ENCODE results near the gene WASF2. TPM values are rescaled to one million over a fixed set of nuclear protein-coding genes. Genes with fewer than 3 reads are reported as not detected.

WASF2 gene
- total RNA-seq, 2 experiments from 2014 or later: 108 to 111 TPM

DNA sequence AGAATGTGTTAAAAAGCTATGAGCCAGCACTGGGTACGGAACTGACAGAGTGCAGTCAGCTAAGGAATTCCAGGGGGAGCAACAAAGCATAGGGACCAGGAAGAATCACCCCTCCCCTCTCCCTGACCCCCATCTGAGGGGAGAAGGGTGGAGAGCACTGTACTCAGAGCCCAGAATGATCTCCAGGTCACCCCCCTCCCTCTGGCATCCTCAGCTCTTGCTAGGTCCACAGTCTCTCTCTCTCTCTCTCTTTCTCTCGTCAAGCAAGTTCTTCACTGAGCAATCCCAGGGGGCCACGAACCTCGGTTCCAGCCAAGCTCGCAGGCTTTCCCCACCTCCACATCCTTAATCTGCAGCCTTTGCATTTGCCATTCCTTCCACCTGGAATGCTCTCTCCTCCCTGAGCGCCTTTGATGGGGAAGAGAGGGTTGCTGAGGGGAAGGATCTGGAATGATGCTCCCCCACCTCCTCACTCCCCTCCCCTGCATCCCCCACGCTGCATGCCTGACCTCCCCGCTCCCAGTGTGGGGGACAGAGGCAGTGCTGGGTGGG is 6.7 kb upstream of the WASF2 start:
- no peak overlapping the region for H3K4me3 Mint-ChIP-seq
- no peak overlapping the region for H3K27ac Mint-ChIP-seq
- DNase-seq: no peak
- H3K9me3 Mint-ChIP-seq: no peaks in the 10 kb centered on the region
- POLR2A ChIA-PET: interaction anchor here (0.9 kb wide), 1 partner anchor 25 kb away, joined by 4 read pairs; no protein-coding TSS in a partner anchor
- intact Hi-C loops (cut with micrococcal nuclease): no loop called here
- no peaks in the 10 kb centered on the region for H3K36me3 Mint-ChIP-seq (ENCODE audit: low read depth)
- CTCF ChIA-PET: interaction anchor here (0.8 to 1.1 kb wide), 3 partner anchors 9 to 81 kb away, joined by 3 to 5 read pairs (median 3); no protein-coding TSS in a partner anchor
- TF ChIP-seq, protein P1, sequence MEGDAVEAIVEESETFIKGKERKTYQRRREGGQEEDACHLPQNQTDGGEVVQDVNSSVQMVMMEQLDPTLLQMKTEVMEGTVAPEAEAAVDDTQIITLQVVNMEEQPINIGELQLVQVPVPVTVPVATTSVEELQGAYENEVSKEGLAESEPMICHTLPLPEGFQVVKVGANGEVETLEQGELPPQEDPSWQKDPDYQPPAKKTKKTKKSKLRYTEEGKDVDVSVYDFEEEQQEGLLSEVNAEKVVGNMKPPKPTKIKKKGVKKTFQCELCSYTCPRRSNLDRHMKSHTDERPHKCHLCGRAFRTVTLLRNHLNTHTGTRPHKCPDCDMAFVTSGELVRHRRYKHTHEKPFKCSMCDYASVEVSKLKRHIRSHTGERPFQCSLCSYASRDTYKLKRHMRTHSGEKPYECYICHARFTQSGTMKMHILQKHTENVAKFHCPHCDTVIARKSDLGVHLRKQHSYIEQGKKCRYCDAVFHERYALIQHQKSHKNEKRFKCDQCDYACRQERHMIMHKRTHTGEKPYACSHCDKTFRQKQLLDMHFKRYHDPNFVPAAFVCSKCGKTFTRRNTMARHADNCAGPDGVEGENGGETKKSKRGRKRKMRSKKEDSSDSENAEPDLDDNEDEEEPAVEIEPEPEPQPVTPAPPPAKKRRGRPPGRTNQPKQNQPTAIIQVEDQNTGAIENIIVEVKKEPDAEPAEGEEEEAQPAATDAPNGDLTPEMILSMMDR (IDR thresholded peaks at IDR 0.05): no peak
- ATAC-seq: no peak
- H3K27me3 Mint-ChIP-seq: no peaks in the 10 kb centered on the region
- H3K4me1 Mint-ChIP-seq (ENCODE audit: low read depth): peaks cover 12% of the 10 kb centered on the region

DNA sequence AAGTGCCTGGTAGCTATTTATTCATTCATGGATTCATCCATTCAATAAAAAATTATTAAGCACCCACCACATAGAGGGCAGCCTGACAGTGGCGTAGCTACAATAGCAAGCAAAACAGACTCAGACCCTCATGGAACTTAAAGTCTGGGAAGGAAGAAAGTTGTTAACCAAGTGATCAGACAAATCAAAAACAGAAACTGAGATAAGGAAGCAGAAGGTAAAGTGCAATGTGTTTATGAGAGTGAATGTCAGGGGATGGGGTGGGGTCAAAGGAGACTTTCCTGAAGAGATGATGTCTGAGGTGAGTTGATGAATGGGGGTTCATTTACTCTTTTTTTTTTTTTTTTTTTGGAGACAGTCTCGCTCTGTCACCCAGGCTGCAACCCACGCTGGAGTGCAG is 2.8 kb upstream of the WASF2 start:
- TF ChIP-seq, protein P1 (IDR thresholded peaks at IDR 0.05): no peak
- Mint-ChIP-seq H3K27ac (peak overlapping the region; percentile 27), H3K27me3 (no peaks in the 10 kb centered on the region), H3K9me3 (no peaks in the 10 kb centered on the region), H3K4me3 (no peak overlapping the region), H3K4me1 (ENCODE audit: low read depth) (peaks cover 28% of the 10 kb centered on the region), H3K36me3 (ENCODE audit: low read depth) (peaks cover 3% of the 10 kb centered on the region)
- DNase-seq (no peak), ATAC-seq (no peak)
- intact Hi-C loops (cut with micrococcal nuclease): loop anchor here (5.0 kb wide), 1 partner anchor 55 kb away; no protein-coding TSS in a partner anchor
- POLR2A ChIA-PET: interaction anchor here (0.6 kb wide), 1 partner anchor 364 kb away, joined by 3 read pairs; no protein-coding TSS in a partner anchor
- CTCF ChIA-PET: interaction anchor here (0.7 to 1.5 kb wide), 3 partner anchors 76 to 394 kb away, joined by 3 to 5 read pairs (median 4); no protein-coding TSS in a partner anchor

DNA sequence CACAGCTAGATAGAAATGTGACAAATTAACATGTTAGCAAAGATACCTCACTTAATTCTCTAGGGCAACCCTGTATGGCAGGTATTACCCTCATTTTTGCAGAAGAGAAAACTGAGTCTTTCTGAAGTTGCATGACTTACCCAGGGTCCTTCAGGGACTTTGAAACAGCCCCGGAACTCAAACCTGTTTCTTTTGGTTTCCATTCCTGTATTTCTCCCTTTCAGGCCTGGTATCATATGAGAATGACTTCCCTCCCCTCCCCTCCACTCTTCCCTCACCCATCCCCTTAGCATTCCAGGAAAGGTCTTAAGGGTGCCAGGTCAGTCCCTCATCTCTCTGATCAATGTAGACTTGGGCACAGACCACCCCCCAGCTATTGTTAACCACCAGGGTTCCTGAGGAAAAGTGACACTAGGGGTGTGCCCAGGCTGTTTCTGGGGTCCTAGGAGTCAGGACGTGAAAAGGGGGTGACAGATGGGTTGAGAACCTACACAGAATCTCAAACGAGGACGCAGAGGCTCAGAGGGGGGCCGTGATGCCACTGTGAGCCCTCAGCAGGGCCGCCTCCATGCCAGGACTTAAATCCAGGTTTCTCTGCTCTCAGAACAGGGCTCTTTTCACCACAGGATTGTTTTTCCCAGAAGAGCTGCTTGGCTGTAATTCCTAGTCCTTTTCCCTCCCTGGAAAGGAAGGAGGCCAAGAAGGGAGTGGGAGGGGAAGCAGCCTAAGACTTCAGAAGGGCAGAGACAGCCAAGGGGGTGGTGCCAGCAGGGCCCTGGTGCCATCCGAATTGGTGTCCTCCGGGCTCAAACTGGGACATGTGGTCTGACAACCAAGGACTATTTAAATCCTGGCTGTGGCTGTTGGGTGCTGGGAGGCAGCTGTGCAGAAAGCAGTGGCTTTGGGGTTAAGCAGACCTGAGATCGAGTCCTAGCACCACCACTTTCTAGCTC is 2.1 kb upstream of the WASF2 start:
- ATAC-seq: no peak
- TF ChIP-seq, protein P1 (IDR thresholded peaks at IDR 0.05): no peak
- H3K9me3 Mint-ChIP-seq: no peaks in the 10 kb centered on the region
- H3K4me3 Mint-ChIP-seq: no peak overlapping the region
- DNase-seq: no peak
- H3K27ac Mint-ChIP-seq: peak overlapping the region; percentile 27
- ChIA-PET CTCF (interaction anchor here (0.6 to 1.5 kb wide), 6 partner anchors 8 to 395 kb away, joined by 3 to 5 read pairs (median 4); no protein-coding TSS in a partner anchor), POLR2A (interaction anchor here (2.6 kb wide), 1 partner anchor 11 kb away, joined by 12 read pairs; no protein-coding TSS in a partner anchor)
- peaks cover 3% of the 10 kb centered on the region for H3K36me3 Mint-ChIP-seq (ENCODE audit: low read depth)
- peaks cover 28% of the 10 kb centered on the region for H3K4me1 Mint-ChIP-seq (ENCODE audit: low read depth)
- intact Hi-C loops (cut with micrococcal nuclease): loop anchor here (5.0 kb wide), 1 partner anchor 55 kb away; no protein-coding TSS in a partner anchor
- H3K27me3 Mint-ChIP-seq: no peaks in the 10 kb centered on the region

DNA sequence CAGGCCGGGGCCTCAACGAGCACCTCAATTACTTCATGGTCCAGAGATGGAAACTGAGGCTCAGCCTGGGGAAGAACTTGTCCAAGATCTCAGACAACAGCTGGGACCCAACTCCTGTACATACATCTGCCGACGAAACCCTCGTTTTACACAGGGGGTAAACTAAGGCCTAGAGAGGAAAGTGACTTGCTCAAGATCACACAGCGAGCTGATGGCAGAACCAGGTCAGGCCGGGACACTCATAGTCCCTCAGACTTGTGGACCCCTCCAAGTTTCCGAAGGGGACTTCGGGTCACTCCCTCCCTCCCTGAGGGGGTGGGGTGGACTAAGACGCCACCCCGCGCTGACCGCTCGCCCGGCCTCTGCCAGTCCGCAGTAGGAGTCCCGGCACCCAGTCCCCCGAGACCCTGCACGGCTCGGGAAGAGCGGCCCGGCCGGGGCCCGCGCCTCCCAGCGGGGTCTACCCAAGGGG is 430 bp downstream of the WASF2 start:
- TF ChIP-seq, protein P1 (IDR thresholded peaks at IDR 0.05): no peak
- peak overlapping the region; percentile 99 for H3K4me3 Mint-ChIP-seq
- H3K27me3 Mint-ChIP-seq: no peaks in the 10 kb centered on the region
- H3K27ac Mint-ChIP-seq: peak overlapping the region; percentile 100
- peaks cover 28% of the 10 kb centered on the region for H3K4me1 Mint-ChIP-seq (ENCODE audit: low read depth)
- peak; percentile 32 for DNase-seq
- ChIA-PET CTCF (interaction anchor here (0.9 to 2.6 kb wide), 12 partner anchors 27 to 132 kb away, joined by 3 to 16 read pairs (median 4); no protein-coding TSS in a partner anchor), POLR2A (interaction anchor here (0.5 to 2.6 kb wide), 18 partner anchors 8 to 563 kb away, joined by 3 to 13 read pairs (median 4); no protein-coding TSS in a partner anchor)
- intact Hi-C loops (cut with micrococcal nuclease): loop anchor here (5.0 kb wide), 1 partner anchor 33 kb away; no protein-coding TSS in a partner anchor
- H3K36me3 Mint-ChIP-seq (ENCODE audit: low read depth): peaks cover 5% of the 10 kb centered on the region
- ATAC-seq: peak; percentile 5
- H3K9me3 Mint-ChIP-seq: no peaks in the 10 kb centered on the region

All from activated CD8-positive, alpha-beta T cell treated with anti-CD3 and anti-CD28 coated beads for 36 hours (primary cell).